Measurements from ENCODE around the gene RPN1.

Gene RPN1

GRCh38 chr3:128648940-128649663 is 1.5 kb downstream of the RPN1 start:
- DNase-seq, result no peak

- DNase-seq, result no peak
These were observed 2.2 kb downstream of the RPN1 start for GRCh38 chr3:128648402-128648801.

- no peak for DNase-seq
These were observed 3.3 kb downstream of the RPN1 start for GRCh38 chr3:128647307-128647706.

GRCh38 chr3:128634075-128634611 is 16.5 kb downstream of the RPN1 start:
- no peak for DNase-seq

GRCh38 chr3:128632301-128632700 is 18.3 kb downstream of the RPN1 start:
- no peak for DNase-seq

- DNase-seq, result no peak
These were observed 20.7 kb downstream of the RPN1 start for GRCh38 chr3:128629936-128630335.

GRCh38 chr3:128625409-128625945 is 25.1 kb downstream of the RPN1 start:
- DNase-seq, result no peak

- no peak for DNase-seq
These were observed 26.0 kb downstream of the RPN1 start for GRCh38 chr3:128624526-128625138.

- DNase-seq, result no peak
These were observed 26.8 kb downstream of the RPN1 start for GRCh38 chr3:128623762-128624176.

GRCh38 chr3:128621931-128622330 is 28.7 kb downstream of the RPN1 start:
- DNase-seq, result no peak

- DNase-seq, result no peak
These were observed 29.4 kb downstream of the RPN1 start for GRCh38 chr3:128621234-128621633.

- DNase-seq, result no peak
These were observed 30.3 kb downstream of the RPN1 start for GRCh38 chr3:128620268-128620691.

- no peak for DNase-seq
These were observed 31.3 kb downstream of the RPN1 start for GRCh38 chr3:128619146-128619890.

GRCh38 chr3:128618398-128618726 is 32.3 kb downstream of the RPN1 start:
- no peak for DNase-seq

GRCh38 chr3:128617557-128618397 is 32.8 kb downstream of the RPN1 start:
- peak; percentile 97 for DNase-seq

GRCh38 chr3:128617270-128617556 is 33.4 kb downstream of the RPN1 start:
- DNase-seq, result no peak

GRCh38 chr3:128616516-128617269 is 33.9 kb downstream of the RPN1 start:
- no peak for DNase-seq

GRCh38 chr3:128614076-128614475 is 36.5 kb downstream of the RPN1 start:
- DNase-seq, result no peak

- no peak for DNase-seq
These were observed 37.4 kb downstream of the RPN1 start for GRCh38 chr3:128613083-128613829.

- no peak for DNase-seq
These were observed 40.1 kb downstream of the RPN1 start for GRCh38 chr3:128610451-128611070.

GRCh38 chr3:128609294-128609693 is 41.3 kb downstream of the RPN1 start:
- DNase-seq, result no peak
